Dermis microvascular lymphatic vessel endothelial cell (primary cell): Measurements from ENCODE around the gene WFDC1. TPM values are rescaled to one million over a fixed set of nuclear protein-coding genes. Genes with fewer than 3 reads are reported as not detected.

ENCODE experiments used
- DNase-seq, 2 donors: peaks; one replicate each; pipeline versions ENCODE4 v3.0.0 to v3.0.0-alpha.2; 2010; ENCODE audit warnings: low read depth in 2 of 2
- total RNA-seq: library from RNA; depleted of rRNA; stranded (reverse); fragments of >200 nt; gene quantifications from 2 replicates; pipeline ENCODE4 v1.2.1, GENCODE V29; 2014

The WFDC1 gene
- total RNA-seq, 1 donor from 2014 or later = not detected

GRCh38 chr16:84350685-84351400, 56.2 kb downstream of the WFDC1 start:
- DNase-seq = no peak

- DNase-seq = no peak
These were observed 57.0 kb downstream of the WFDC1 start for GRCh38 chr16:84351630-84352029.

- no peak for DNase-seq
These were observed 59.6 kb downstream of the WFDC1 start for GRCh38 chr16:84354306-84354705.

GRCh38 chr16:84355149-84355548, 60.5 kb downstream of the WFDC1 start:
- DNase-seq = no peak

- no peak for DNase-seq
These were observed 61.5 kb downstream of the WFDC1 start for GRCh38 chr16:84356176-84356575.

- DNase-seq = no peak
These were observed 62.0 kb downstream of the WFDC1 start for GRCh38 chr16:84356591-84357116.

- DNase-seq = no peak
These were observed 62.5 kb downstream of the WFDC1 start for GRCh38 chr16:84357191-84357651.

GRCh38 chr16:84358601-84359295, 64.1 kb downstream of the WFDC1 start:
- DNase-seq = no peak

GRCh38 chr16:84359326-84359725, 64.6 kb downstream of the WFDC1 start:
- no peak for DNase-seq

GRCh38 chr16:84360170-84360569, 65.5 kb downstream of the WFDC1 start:
- no peak for DNase-seq

- no peak for DNase-seq
These were observed 66.1 kb downstream of the WFDC1 start for GRCh38 chr16:84360748-84361147.

GRCh38 chr16:84361546-84361945, 66.9 kb downstream of the WFDC1 start:
- DNase-seq = no peak

GRCh38 chr16:84362471-84362941, 67.8 kb downstream of the WFDC1 start:
- no peak for DNase-seq

- no peak for DNase-seq
These were observed 71.5 kb downstream of the WFDC1 start for GRCh38 chr16:84366208-84366607.

- DNase-seq = no peak
These were observed 72.6 kb downstream of the WFDC1 start for GRCh38 chr16:84367297-84367680.

GRCh38 chr16:84367750-84368307, 73.2 kb downstream of the WFDC1 start:
- no peak for DNase-seq

- no peak for DNase-seq
These were observed 73.8 kb downstream of the WFDC1 start, which contains the start of gene ATP2C2 for GRCh38 chr16:84368308-84368996. Gene ATP2C2, plus strand, starts transcription at chr16:84368538. Its CDS starts 78 bp downstream, at chr16:84368616.

- DNase-seq = no peak
These were observed 74.4 kb downstream of the WFDC1 start for GRCh38 chr16:84369105-84369504.

GRCh38 chr16:84369938-84370627, 75.4 kb downstream of the WFDC1 start:
- no peak for DNase-seq

GRCh38 chr16:84370723-84371552, 76.3 kb downstream of the WFDC1 start:
- DNase-seq = no peak
